HG03520 (cell line): ENCODE results near the gene DYNLL1.
"Not testable (repeated sequence)": the region's sequence is repeated elsewhere in the genome, so short reads cannot be mapped to it uniquely, and the experiment has no call there.

Experiments
- ATAC-seq: cut with Tn5 transposase; IDR thresholded peaks from one replicate; pipeline ENCODE4 v1.9.1; 2021; ENCODE audit warnings: mild to moderate bottlenecking, moderate library complexity; ENCODE audit not compliant: unreplicated experiment

Gene DYNLL1

GRCh38 chr12:120504587-120504986, 8.7 kb downstream of the DYNLL1 start:
- ATAC-seq: no peak

GRCh38 chr12:120508537-120508936, 12.6 kb downstream of the DYNLL1 start:
- no peak for ATAC-seq

GRCh38 chr12:120514002-120514401, 18.1 kb downstream of the DYNLL1 start:
- ATAC-seq: no peak

DNA sequence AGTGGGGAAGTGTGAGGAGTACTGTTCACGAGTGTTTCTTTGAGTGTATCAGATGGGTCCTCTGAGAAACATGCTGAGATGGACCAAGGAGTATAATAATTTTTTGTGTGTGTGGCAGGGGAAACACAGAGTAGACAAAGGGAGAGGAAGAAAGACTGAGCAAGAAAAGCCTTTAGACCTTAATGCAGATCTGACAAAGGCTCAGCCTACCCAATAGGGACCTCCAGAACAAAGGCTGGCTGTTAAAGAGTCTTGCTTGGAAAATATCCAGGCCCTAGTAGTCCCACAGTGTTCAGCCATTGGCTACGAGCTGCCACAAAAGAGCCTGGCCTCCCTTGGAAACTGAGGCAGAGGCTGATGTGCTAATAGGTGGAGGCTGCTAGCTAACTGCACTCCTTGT, 19.6 kb downstream of the DYNLL1 start:
- ATAC-seq: no peak

DNA sequence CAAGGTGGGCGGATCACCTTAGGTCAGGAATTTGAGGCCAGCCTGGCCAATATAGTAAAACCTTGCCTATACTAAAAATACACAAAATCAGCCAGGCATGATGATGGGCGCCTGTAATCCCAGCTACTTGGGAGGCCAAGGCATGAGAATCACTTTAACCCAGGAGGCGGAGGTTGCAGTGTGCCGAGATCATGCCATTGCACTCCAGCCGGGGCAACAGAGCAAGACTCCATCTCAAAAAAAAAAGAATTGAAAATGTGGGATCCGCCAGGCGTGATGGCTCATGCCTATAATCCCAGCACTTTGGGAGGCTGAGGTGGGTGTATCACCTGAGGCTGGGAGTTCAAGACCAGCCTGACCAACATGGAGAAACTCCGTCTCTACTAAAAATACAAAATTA, 23.4 kb downstream of the DYNLL1 start:
- not testable (repeated sequence) for ATAC-seq

- no peak for ATAC-seq
Measured at GRCh38 chr12:120522568-120522967, 26.7 kb downstream of the DYNLL1 start.

- ATAC-seq: peak; percentile 75
Measured at GRCh38 chr12:120528861-120529525, 33.1 kb downstream of the DYNLL1 start, which contains the start of gene COQ5. TSS of gene COQ5 (minus strand) at chr12:120529158. CDS start at chr12:120529141, 17 bp downstream.

GRCh38 chr12:120529641-120530417, 33.9 kb downstream of the DYNLL1 start:
- no peak for ATAC-seq

- not testable (repeated sequence) for ATAC-seq
Measured at GRCh38 chr12:120530418-120530761, 34.5 kb downstream of the DYNLL1 start.

- no peak for ATAC-seq
Measured at GRCh38 chr12:120532701-120533238, 36.9 kb downstream of the DYNLL1 start.

GRCh38 chr12:120534203-120534702, 38.3 kb downstream of the DYNLL1 start, which contains the start of gene RNF10:
TSS of gene RNF10 (plus strand) at chr12:120534356. CDS start at chr12:120534812, 456 bp downstream.
- ATAC-seq: peak; percentile 59

DNA sequence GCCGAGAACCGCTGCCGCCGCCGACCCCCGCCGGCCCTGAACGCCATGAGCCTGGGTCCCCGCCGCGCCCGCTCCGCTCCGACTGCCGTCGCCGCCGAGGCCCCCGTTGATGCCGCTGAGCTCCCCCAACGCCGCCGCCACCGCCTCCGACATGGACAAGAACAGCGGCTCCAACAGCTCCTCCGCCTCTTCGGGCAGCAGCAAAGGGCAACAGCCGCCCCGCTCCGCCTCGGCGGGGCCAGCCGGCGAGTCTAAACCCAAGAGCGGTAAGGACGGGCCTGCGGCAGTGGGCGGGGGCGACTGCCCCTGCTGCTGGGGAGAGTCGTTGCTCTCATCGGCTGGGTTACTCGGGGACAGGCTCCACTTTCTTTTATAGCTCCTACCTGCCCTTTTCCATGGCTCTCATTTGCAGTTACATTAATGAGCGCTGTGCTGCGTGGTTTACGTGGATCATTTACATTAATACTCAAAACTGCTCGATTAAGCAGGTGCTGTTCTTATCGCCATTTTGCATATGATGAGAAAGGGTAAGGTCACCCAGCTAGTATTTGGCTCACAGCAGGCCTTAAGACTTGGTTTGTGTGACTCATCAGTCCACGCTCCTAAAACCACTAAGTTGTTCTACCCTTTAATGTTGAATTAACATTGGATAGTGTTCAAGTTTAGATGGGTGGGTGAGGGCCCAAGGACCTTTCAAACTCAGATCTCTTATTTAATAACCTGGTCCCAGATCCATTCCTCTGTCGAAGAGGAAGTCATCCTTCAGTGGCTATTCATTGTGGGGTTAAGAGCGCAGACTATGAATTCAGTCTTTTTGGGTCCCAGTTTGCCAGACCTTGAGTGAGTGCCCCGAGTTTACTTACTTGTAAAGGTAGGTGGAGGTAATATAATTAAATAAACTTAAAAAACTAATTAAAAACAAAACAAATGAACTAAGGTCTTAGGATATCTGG, 39.1 kb downstream of the DYNLL1 start:
- peak; percentile 39 for ATAC-seq

DNA sequence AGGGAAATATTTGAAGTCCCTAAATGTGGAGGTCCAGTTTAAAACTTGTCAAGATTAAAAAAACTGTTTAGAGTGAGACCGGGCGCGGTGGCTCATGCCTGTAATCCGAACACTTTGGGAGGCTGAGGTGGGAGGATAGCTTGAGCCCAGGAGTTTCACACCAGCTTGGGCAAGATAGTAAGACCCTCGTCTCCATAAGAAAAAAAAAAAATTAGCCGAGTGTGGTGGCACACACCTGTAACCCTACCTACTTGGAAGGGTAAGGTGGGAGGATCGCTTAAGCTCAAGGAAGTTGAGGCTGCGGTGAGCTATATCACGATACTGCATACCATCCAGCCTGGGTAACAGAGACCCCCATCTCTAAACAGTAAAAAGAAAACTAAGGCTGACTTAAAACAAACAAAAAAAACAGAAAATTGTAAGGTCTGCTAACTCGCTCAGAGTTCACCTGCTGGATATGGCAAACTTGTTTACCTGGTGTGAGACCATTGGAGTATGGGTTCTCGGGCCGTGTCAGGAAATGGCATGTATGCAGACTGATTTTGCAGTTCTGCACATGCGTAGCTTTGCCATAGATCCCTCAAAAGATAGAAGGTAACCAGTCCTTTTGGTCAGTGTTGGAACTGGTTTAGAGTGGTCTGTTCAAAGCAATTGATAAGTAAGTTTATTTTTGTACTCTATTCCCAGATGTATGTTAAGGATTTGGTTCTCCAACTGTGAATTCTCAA, 40.3 kb downstream of the DYNLL1 start:
- ATAC-seq: no peak

DNA sequence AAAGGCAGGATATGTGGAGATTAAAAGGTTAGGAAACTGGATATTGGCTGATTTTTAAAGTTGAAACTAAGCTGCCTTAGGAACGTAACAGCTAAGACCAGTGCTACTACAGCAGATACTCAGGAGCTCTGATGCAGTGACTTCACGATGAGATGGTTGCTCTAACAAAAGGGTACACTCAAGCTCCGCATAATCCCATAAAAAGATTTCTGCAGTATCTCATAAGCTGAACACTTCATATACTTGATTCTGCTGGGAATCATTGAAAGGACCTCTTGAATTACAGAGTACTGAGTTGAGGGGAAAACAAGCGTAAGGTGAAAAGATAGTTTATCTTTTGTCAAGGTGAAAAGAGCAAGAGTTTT, 41.9 kb downstream of the DYNLL1 start:
- no peak for ATAC-seq

- no peak for ATAC-seq
Measured at GRCh38 chr12:120538281-120539156, 42.6 kb downstream of the DYNLL1 start.

GRCh38 chr12:120539303-120539702, 43.4 kb downstream of the DYNLL1 start:
- ATAC-seq: no peak

DNA sequence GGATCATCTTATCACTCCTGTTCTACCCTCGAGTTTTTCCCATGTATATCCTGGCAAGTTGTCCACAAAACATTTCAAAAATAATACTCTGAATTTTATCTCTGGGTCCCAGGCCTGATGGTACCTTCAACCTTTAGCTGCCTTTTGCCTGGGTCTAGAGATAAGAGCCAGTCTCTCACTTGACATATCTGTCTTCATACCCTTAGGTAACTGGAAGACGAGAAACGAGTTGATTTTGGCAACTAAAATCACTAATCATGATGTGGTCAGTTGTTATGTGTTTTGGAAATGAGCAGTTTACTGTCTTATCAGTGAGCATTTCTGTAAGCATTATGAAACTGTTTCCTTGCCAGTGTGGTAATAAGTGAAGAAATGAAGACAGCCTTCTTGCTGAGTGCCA, 44.5 kb downstream of the DYNLL1 start:
- no peak for ATAC-seq

GRCh38 chr12:120542166-120542565, 46.3 kb downstream of the DYNLL1 start:
- ATAC-seq: no peak

DNA sequence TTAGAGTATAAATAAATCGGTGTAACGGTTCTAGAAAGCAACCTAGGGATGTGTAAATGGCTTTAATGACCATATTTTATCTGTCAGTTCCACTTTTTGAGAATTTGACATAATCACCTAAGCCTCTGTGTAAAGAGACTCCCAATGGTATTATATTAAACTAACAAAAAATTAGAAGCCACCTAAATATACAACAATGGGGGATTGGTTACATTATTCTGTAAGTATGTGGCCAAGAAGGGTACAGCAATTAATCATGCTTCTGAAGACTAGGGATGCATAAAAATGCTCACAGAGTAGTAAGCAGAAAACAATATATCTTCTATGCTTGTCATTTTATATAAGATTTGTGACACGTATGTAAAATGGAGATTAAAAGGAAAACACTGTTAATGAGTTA, 48.8 kb downstream of the DYNLL1 start:
- no peak for ATAC-seq
